ENCODE measurements around the gene NTRK3.

DNA sequence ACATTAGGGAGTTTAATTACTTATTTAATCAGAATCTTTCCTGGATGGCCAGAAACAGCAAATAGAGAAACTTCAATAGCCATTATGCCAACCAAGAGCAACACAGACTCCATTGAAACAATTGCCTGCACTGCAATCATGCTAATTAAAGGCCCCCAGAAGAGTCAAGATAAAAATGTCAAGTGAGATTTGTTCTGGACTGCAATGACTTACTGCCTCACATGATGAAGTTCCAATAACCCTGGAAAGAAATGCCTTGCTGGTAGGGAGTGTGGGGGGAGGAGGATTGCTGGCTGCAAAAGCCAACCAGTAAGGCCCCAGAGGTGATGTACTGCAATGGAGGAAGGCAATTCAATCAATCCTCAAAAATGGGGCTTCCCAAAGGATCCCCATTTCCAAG lies 257.9 kb downstream of the NTRK3 start:
- TF ChIP-seq EZH2 (IDR thresholded peaks at IDR 0.05; ENCODE audit: borderline replicate concordance, insufficient read depth, low read length, poor library complexity, severe bottlenecking) (no peak), CTCF (IDR thresholded peaks at IDR 0.05; ENCODE audit: poor library complexity, severe bottlenecking) (no peak), POLR2AphosphoS5 (IDR thresholded peaks at IDR 0.05) (no peak), SMC3 (conservative IDR thresholded peaks at IDR 0.05; ENCODE audit: poor library complexity) (no peak)

Measured in neural cell (in vitro differentiated cells).